Activated B cell treated with CpG ODN at 0.5 μM for 24 hours (primary cell): ENCODE data around the gene SHC3. TPM values are rescaled to one million over a fixed set of nuclear protein-coding genes. Genes with fewer than 3 reads are reported as not detected.
"Not testable (repeated sequence)": the region's sequence is repeated elsewhere in the genome, so short reads cannot be mapped to it uniquely, and the experiment has no call there.

Source experiments
- ATAC-seq: fragments of 200-7000 bp; cut with Tn5 transposase; one replicate; pipeline ENCODE4 v1.10.0; 2021; ENCODE audit warnings: low read depth, mild to moderate bottlenecking, moderate library complexity
- CTCF ChIA-PET: fragments of 350-600 bp; sonication (Branson Sonifier 250); formaldehyde crosslinking; loops from one replicate; lab custom pipeline; 2021; ENCODE audit warnings: antibody characterized with exemption; lab: Charles Lee
- POLR2A ChIA-PET: fragments of 350-600 bp; sonication (Branson Sonifier 250); formaldehyde crosslinking; loops from one replicate; lab custom pipeline; 2021; ENCODE audit warnings: antibody characterized with exemption; lab: Charles Lee
- DNase-seq: peaks from one replicate; pipeline ENCODE4 v3.0.0; 2022
- H3K27ac Mint-ChIP-seq: one replicate; pipeline ENCODE4 v1.8.0; 2020; ENCODE audit warnings: mixed read lengths
- H3K27me3 Mint-ChIP-seq: one replicate; pipeline ENCODE4 v1.8.0; 2021; ENCODE audit warnings: mixed read lengths
- H3K36me3 Mint-ChIP-seq: one replicate; pipeline ENCODE4 v1.8.0; 2021; ENCODE audit warnings: low read depth, mixed read lengths
- H3K4me1 Mint-ChIP-seq: one replicate; pipeline ENCODE4 v1.8.0; 2021; ENCODE audit warnings: mixed read lengths
- H3K4me3 Mint-ChIP-seq: one replicate; pipeline ENCODE4 v1.8.0; 2020; ENCODE audit warnings: mild to moderate bottlenecking, mixed read lengths
- H3K9me3 Mint-ChIP-seq: one replicate; pipeline ENCODE4 v1.8.0; 2020; ENCODE audit warnings: mixed read lengths
- intact Hi-C: fragments of 100-400 bp; cut with micrococcal nuclease; formaldehyde crosslinking; loops from one replicate; pipeline ENCODE4 v1.15.1; 2024
- total RNA-seq: library from RNA; stranded (reverse); gene quantifications from 2 replicates; pipeline ENCODE4 v1.2.3, GENCODE V29; 2022
- TF ChIP-seq, protein P1 (sequence below): fragments of 200-600 bp; IDR thresholded peaks from one replicate; pipeline ENCODE4 v1.8.0; 2022; ENCODE audit warnings: antibody characterized with exemption, mild to moderate bottlenecking

Gene SHC3
- total RNA-seq, 1 donor from 2014 or later, result not detected

DNA sequence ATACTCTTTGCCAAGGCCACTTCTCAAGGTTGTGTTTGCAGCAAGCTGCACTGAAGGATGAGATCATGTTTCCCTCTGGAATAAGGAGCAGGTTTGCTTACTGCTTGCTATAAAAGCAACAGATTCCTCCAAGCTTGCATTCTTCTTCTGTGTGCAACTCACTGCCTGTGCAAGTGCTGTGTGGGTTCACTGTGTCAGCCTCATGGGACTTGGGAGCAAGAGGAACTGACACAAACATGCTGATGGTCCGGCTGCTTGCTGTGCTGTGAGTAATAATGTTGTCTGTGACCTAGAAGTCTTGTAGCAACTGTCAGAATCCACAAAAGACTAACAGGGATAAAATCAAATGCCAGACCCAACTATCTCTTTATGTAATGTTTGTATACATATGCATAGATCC is 33.6 kb upstream of the SHC3 start:
- no peak overlapping the region for H3K4me3 Mint-ChIP-seq
- H3K27me3 Mint-ChIP-seq, result peaks cover 2% of the 10 kb centered on the region
- no peak for ATAC-seq
- ChIA-PET POLR2A (no interaction called here), CTCF (no interaction called here)
- no peaks in the 10 kb centered on the region for H3K4me1 Mint-ChIP-seq
- H3K36me3 Mint-ChIP-seq, result no peaks in the 10 kb centered on the region
- no peak overlapping the region for H3K27ac Mint-ChIP-seq
- intact Hi-C loops, result no loop called here
- no peaks in the 10 kb centered on the region for H3K9me3 Mint-ChIP-seq
- no peak for DNase-seq
- TF ChIP-seq, protein P1, sequence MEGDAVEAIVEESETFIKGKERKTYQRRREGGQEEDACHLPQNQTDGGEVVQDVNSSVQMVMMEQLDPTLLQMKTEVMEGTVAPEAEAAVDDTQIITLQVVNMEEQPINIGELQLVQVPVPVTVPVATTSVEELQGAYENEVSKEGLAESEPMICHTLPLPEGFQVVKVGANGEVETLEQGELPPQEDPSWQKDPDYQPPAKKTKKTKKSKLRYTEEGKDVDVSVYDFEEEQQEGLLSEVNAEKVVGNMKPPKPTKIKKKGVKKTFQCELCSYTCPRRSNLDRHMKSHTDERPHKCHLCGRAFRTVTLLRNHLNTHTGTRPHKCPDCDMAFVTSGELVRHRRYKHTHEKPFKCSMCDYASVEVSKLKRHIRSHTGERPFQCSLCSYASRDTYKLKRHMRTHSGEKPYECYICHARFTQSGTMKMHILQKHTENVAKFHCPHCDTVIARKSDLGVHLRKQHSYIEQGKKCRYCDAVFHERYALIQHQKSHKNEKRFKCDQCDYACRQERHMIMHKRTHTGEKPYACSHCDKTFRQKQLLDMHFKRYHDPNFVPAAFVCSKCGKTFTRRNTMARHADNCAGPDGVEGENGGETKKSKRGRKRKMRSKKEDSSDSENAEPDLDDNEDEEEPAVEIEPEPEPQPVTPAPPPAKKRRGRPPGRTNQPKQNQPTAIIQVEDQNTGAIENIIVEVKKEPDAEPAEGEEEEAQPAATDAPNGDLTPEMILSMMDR, result no peak

- H3K9me3 Mint-ChIP-seq, POLR2A ChIA-PET, H3K4me1 Mint-ChIP-seq, DNase-seq, H3K27me3 Mint-ChIP-seq, H3K27ac Mint-ChIP-seq, intact Hi-C loops, H3K4me3 Mint-ChIP-seq, H3K36me3 Mint-ChIP-seq, CTCF ChIA-PET, ATAC-seq: not testable (repeated sequence)
Measured at GRCh38 chr9:89209311-89209710, 30.7 kb upstream of the SHC3 start.

GRCh38 chr9:89207026-89207425 is 28.4 kb upstream of the SHC3 start:
- intact Hi-C loops, result no loop called here
- Mint-ChIP-seq H3K27me3 (peaks cover 9% of the 10 kb centered on the region), H3K4me3 (no peak overlapping the region), H3K27ac (no peak overlapping the region), H3K9me3 (peaks cover 5% of the 10 kb centered on the region), H3K36me3 (no peaks in the 10 kb centered on the region), H3K4me1 (no peaks in the 10 kb centered on the region)
- no peak for ATAC-seq
- no peak for DNase-seq
- TF ChIP-seq, protein P1, result no peak
- CTCF ChIA-PET, result no interaction called here
- POLR2A ChIA-PET, result no interaction called here

- intact Hi-C loops, result no loop called here
- TF ChIP-seq, protein P1, result no peak
- ATAC-seq, result no peak
- ChIA-PET POLR2A (no interaction called here), CTCF (no interaction called here)
- Mint-ChIP-seq H3K4me1 (no peaks in the 10 kb centered on the region), H3K27me3 (peaks cover 7% of the 10 kb centered on the region), H3K4me3 (no peak overlapping the region), H3K36me3 (no peaks in the 10 kb centered on the region), H3K27ac (no peak overlapping the region), H3K9me3 (peaks cover 7% of the 10 kb centered on the region)
- DNase-seq, result no peak
Measured at GRCh38 chr9:89204801-89205200, 26.2 kb upstream of the SHC3 start.

DNA sequence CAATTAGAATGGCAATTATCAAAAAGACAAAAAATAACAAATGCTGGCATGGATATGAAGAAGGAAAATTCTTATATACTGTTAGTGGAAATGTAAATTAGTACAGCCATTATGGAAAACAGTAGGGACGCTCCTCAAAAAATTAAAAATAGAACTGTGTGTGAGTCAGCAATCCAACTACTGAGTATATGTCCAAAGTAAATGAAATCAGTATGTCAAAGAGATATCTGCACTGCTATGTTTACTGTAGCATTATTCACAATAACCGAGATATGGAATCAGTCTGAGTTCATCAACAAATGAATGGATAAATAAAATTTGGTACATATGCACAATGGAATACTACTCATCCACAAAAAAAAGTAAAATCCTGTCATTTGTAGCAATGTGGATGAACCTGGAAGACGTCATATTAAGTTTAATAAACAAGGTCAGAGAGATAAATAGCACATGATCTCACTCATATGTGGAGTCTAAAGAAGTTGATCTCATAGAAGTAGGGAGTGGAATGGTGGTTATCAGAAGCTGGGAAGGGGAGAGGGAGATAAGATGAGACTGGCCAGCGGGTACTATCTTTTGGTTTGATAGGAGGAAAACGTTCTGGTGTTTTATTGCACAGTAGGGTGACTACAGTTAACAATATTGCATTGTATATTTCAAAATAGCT is 16.6 kb upstream of the SHC3 start:
- H3K27ac Mint-ChIP-seq, result no peak overlapping the region
- POLR2A ChIA-PET, result no interaction called here
- peaks cover 22% of the 10 kb centered on the region for H3K9me3 Mint-ChIP-seq
- CTCF ChIA-PET, result no interaction called here
- peaks cover 19% of the 10 kb centered on the region for H3K27me3 Mint-ChIP-seq
- no peak overlapping the region for H3K4me3 Mint-ChIP-seq
- no peak for ATAC-seq
- H3K4me1 Mint-ChIP-seq, result no peaks in the 10 kb centered on the region
- intact Hi-C loops, result no loop called here
- TF ChIP-seq, protein P1, result no peak
- no peak for DNase-seq
- H3K36me3 Mint-ChIP-seq, result peaks cover 2% of the 10 kb centered on the region
